ENCODE data around the gene RILPL2. TPM values are rescaled to one million over a fixed set of nuclear protein-coding genes. Genes with fewer than 3 reads are reported as not detected.

Gene RILPL2
- total and polyA plus RNA-seq, 9 of the 15 experiments (the other 6 are each of a cell fraction or from before 2014, with no cell fraction given) = 0.61 to 5.8 (median 4.3) TPM

- TF ChIP-seq MTA1 (IDR thresholded peaks at IDR 0.05; ENCODE audit: borderline replicate concordance) (0 out of 2 replicates have a peak, but pooled peaks have one; percentile 18), RB1 (IDR thresholded peaks at IDR 0.05; ENCODE audit: low read depth) (peak; percentile 78), POLR2G (IDR thresholded peaks at IDR 0.05; ENCODE audit: low read depth, low read length) (peak; percentile 90), NR2C1 (IDR thresholded peaks at IDR 0.05) (no peak), NR2C1 (tag; IDR thresholded peaks at IDR 0.05) (no peak), GTF2E2 (tag; IDR thresholded peaks at IDR 0.05) (0 out of 2 replicates have a peak, but pooled peaks have one; percentile 39), ZBTB49 (CRISPR knock-in tag; IDR thresholded peaks at IDR 0.05; ENCODE audit: borderline replicate concordance) (0 out of 2 replicates have a peak, but pooled peaks have one; percentile 32), CXXC5 (CRISPR knock-in tag; IDR thresholded peaks at IDR 0.05) (peak; percentile 75), MTA3 (IDR thresholded peaks at IDR 0.05; ENCODE audit: borderline replicate concordance) (peak; percentile 69; the same call in 1 of the 2 replicates), HDAC1 (IDR thresholded peaks at IDR 0.05) (peak in 1 of 2 experiments; percentile 79; a peak in 2 of 4 replicates), ARID3A (IDR thresholded peaks at IDR 0.05; ENCODE audit: borderline replicate concordance, low read depth, low read length) (no peak), MYNN (IDR thresholded peaks at IDR 0.05) (peak; percentile 98), MYNN (CRISPR knock-in tag; IDR thresholded peaks at IDR 0.05) (0 out of 2 replicates have a peak, but pooled peaks have one; percentile 50), L3MBTL2 (IDR thresholded peaks at IDR 0.05) (peak; percentile 72), RFX1 (IDR thresholded peaks at IDR 0.05) (peak; percentile 93), IRF9 (tag; IDR thresholded peaks at IDR 0.05) (no peak), MBD2 (IDR thresholded peaks at IDR 0.05; ENCODE audit: borderline replicate concordance, low read depth) (peak; percentile 33; the same call in 1 of the 2 replicates), ZNF212 (CRISPR knock-in tag; IDR thresholded peaks at IDR 0.05) (no peak), MCM7 (IDR thresholded peaks at IDR 0.05) (no peak), DMBX1 (CRISPR knock-in tag; IDR thresholded peaks at IDR 0.05; ENCODE audit: borderline replicate concordance) (peak; percentile 34; the same call in 1 of the 2 replicates), EP300 (IDR thresholded peaks at IDR 0.05; ENCODE audit: low read length) (0 out of 2 replicates have a peak, but pooled peaks have one; percentile 7), HMG20A (CRISPR knock-in tag; conservative IDR thresholded peaks at IDR 0.05) (no peak), FOXM1 (IDR thresholded peaks at IDR 0.05; ENCODE audit: low read depth) (no peak), FOXM1 (CRISPR knock-in tag; IDR thresholded peaks at IDR 0.05; ENCODE audit: low read depth) (0 out of 2 replicates have a peak, but pooled peaks have one; percentile 59), ATF7 (IDR thresholded peaks at IDR 0.05) (peak; percentile 58; the same call in 1 of the 2 replicates)
Measured at GRCh38 chr12:123436017-123436964, at the start of gene RILPL2 (continued).

Measured in K562 (cell line).